Thoracic aorta (tissue), 2 donors: Measurements from ENCODE around the gene RUBCNL. TPM values are rescaled to one million over a fixed set of nuclear protein-coding genes. Genes with fewer than 3 reads are reported as not detected.

ENCODE experiments used
- ATAC-seq: fragments of 150-250 bp; one replicate; pipeline ENCODE4 v1.8.0; 2017; ENCODE audit warnings: low read depth; ENCODE audit not compliant: insufficient number of reproducible peaks, low FRiP score
- DNase-seq: peaks from one replicate; pipeline ENCODE4 v3.0.0-alpha.2; 2020; ENCODE audit warnings: low spot score
- H3K27ac ChIP-seq, 2 donors: fragments of 200-600 bp; sonication (generic); 1 replicate in 1 of 2; 2 replicates in 1 of 2; pipeline ENCODE4 v1.5.1; 2016; ENCODE audit warnings: mild to moderate bottlenecking in 2 of 2, moderate library complexity in 2 of 2
- H3K27me3 ChIP-seq: fragments of 200-600 bp; sonication (generic); replicated peaks from 2 replicates; pipeline ENCODE4 v1.6.0; 2016; ENCODE audit warnings: mild to moderate bottlenecking; ENCODE audit not compliant: insufficient read depth
- H3K36me3 ChIP-seq: fragments of 200-600 bp; sonication (generic); one replicate; pipeline ENCODE4 v1.5.1; 2016
- H3K4me1 ChIP-seq, 2 donors: fragments of 200-600 bp; sonication (generic); 1 replicate in 1 of 2; 2 replicates in 1 of 2; pipeline versions ENCODE4 v1.5.1 to v1.6.0; 2016; ENCODE audit warnings: low read depth in 2 of 2, mild to moderate bottlenecking in 1 of 2; ENCODE audit not compliant: control insufficient read depth in 1 of 2
- H3K4me3 ChIP-seq: fragments of 200-600 bp; sonication (generic); 2 replicates; pipeline ENCODE4 v1.5.1; 2016; ENCODE audit warnings: mild to moderate bottlenecking
- H3K9me3 ChIP-seq: fragments of 200-600 bp; sonication (generic); 2 replicates; pipeline ENCODE4 v1.5.1; 2016
- total RNA-seq, 2 donors: library from RNA; depleted of rRNA; stranded (reverse); fragments of >200 nt; gene quantifications; one replicate each; pipeline versions ENCODE4 v1.1.0 to v1.2.3, GENCODE V29; 2016
- TF ChIP-seq, protein P1 (sequence below): fragments of 200-600 bp; sonication (generic); IDR thresholded peaks from one replicate; pipeline ENCODE4 v1.5.1; 2019; ENCODE audit warnings: antibody characterized with exemption

Gene RUBCNL
- total RNA-seq, 2 donors from 2014 or later, result 7.3 to 14.0 TPM

DNA sequence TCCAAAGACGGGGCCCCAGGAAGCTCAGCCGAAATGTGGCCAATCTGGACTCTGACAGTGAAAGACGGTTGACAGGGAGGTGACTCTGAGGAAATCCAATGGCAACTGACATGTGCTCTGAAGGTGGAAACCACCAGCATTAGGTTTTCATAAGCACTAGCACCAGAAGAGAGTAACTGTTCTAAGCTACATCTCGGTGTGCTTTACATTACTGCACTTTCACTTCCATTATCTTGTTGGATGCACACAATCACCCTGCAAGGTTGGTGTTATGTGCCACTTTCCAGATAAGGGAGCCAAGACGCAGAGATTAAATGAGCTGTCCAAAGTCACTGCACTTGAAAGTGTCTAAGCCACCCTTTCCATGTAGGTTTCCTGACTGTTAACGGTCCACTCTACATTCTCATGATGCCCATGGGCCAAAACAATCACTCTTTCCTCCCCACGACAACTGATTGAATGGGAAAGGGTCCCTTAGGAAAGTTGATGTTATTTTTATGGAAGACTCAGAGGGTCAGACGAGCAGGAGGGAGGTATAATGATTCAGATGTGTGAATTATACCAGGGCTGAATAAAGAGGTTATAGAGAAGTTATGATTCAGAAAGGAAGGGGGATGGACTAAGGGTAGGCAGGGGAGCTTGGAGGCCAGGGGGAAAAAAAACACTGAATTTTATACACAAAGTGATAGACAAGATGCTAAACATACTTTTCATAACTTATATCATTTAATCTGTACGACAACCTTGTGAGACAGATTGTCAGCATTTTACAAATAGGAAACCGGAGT is 52.8 kb downstream of the RUBCNL start:
- no peak for DNase-seq
- TF ChIP-seq, protein P1, sequence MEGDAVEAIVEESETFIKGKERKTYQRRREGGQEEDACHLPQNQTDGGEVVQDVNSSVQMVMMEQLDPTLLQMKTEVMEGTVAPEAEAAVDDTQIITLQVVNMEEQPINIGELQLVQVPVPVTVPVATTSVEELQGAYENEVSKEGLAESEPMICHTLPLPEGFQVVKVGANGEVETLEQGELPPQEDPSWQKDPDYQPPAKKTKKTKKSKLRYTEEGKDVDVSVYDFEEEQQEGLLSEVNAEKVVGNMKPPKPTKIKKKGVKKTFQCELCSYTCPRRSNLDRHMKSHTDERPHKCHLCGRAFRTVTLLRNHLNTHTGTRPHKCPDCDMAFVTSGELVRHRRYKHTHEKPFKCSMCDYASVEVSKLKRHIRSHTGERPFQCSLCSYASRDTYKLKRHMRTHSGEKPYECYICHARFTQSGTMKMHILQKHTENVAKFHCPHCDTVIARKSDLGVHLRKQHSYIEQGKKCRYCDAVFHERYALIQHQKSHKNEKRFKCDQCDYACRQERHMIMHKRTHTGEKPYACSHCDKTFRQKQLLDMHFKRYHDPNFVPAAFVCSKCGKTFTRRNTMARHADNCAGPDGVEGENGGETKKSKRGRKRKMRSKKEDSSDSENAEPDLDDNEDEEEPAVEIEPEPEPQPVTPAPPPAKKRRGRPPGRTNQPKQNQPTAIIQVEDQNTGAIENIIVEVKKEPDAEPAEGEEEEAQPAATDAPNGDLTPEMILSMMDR, result no peak
- H3K27ac ChIP-seq, result no peak overlapping the region
- no peaks in the 10 kb centered on the region for H3K9me3 ChIP-seq
- no peak overlapping the region for H3K4me3 ChIP-seq
- H3K4me1 ChIP-seq, result peaks cover 0 to 3% of the 10 kb centered on the region in 2 donors
- H3K27me3 ChIP-seq, result no peaks in the 10 kb centered on the region
- ATAC-seq, result no peak
- no peaks in the 10 kb centered on the region for H3K36me3 ChIP-seq

DNA sequence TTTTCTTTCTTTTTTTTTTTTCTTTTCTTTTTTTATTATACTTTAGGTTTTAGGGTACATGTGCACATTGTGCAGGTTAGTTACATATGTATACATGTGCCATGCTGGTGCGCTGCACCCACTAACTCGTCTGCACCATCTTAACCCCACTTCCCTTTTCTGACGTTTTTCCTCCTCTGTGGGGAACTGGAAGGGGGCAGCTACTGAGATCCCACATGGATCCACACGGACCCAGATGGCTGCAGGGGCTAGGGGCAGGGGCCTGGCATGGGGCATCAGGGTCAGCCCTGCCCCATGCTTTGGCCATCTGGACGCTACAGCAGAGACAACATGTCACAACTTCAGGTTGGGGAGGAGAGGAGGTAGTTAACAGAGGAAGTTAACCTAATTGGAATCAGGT is 54.3 kb downstream of the RUBCNL start:
- Histone ChIP-seq H3K4me1 (no peaks in the 10 kb centered on the region), H3K27me3 (no peaks in the 10 kb centered on the region), H3K4me3 (no peak overlapping the region), H3K27ac (no peak overlapping the region), H3K36me3 (no peaks in the 10 kb centered on the region), H3K9me3 (no peaks in the 10 kb centered on the region)
- DNase-seq (no peak), ATAC-seq (no peak)
- TF ChIP-seq, protein P1, result no peak

DNA sequence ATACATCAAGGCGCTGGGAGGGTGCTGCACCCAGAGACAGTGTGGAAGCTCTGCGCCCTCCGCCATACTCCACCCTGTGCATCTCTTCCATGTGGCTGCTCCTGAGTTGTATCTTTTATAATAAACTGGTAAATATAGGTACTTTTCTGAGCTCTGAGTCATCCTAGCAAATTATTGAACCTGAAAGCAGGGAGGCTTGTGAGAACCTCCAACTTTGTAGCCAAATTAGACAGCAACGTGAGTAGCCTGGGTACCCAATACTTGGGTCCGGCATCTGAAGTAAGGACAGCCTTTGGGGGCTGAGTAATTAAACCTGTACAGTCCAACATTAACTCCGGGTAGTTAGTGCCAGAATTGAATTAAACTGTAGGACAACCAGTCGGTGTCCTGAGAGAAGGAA is 57.4 kb downstream of the RUBCNL start:
- TF ChIP-seq, protein P1, result no peak
- no peak for DNase-seq

DNA sequence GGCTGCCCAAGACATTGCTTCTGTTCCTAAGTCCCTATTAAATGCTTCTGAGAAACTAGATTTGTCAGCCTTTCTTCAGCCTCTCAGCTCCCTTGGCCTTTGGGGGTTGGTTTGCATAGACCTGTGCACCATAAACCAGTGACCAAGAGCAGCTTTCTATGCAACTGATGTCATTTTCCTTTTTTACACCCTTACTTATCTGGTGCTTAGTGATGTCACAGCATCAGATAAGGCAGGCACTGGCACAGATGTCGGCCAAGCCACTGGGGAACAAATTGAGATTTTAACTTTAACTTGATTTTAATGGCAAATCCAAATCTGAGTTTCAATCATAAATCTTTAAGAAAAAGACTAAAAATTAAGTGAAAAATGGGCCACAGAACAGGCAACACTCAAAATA is 59.8 kb downstream of the RUBCNL start:
- no peak for DNase-seq
- Histone ChIP-seq H3K4me1 (no peaks in the 10 kb centered on the region), H3K4me3 (no peak overlapping the region), H3K27ac (no peak overlapping the region), H3K27me3 (no peaks in the 10 kb centered on the region), H3K9me3 (no peaks in the 10 kb centered on the region), H3K36me3 (no peaks in the 10 kb centered on the region)
- ATAC-seq, result no peak
- TF ChIP-seq, protein P1, result no peak

More for the DNA sequence above, 57.4 kb downstream of the RUBCNL start:
- no peak for ATAC-seq
- Histone ChIP-seq H3K9me3 (no peaks in the 10 kb centered on the region), H3K4me1 (no peaks in the 10 kb centered on the region), H3K4me3 (no peak overlapping the region), H3K27me3 (no peaks in the 10 kb centered on the region), H3K27ac (no peak overlapping the region), H3K36me3 (no peaks in the 10 kb centered on the region)

DNA sequence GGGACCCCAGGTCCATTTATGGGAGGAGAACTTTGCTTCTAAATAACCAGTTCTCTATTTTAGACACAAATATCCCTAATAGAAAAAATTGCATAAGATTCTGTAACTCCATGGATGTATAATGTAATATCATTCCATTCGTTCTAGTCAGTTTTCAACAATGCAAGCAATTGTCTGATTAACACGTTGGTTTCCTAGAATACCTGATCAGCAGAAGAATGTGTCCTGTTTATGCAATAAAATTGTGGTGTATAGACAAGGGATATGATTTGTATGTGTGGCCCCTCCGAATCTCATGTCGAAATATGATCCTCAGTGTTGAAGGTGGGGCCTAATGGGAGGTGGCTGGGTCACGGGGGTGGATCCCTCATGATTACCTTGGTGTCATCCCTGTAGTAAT is 62.1 kb downstream of the RUBCNL start:
- H3K36me3 ChIP-seq, result no peaks in the 10 kb centered on the region
- H3K27ac ChIP-seq, result no peak overlapping the region
- no peaks in the 10 kb centered on the region for H3K27me3 ChIP-seq
- H3K4me1 ChIP-seq, result no peaks in the 10 kb centered on the region
- ATAC-seq (no peak), DNase-seq (no peak)
- H3K9me3 ChIP-seq, result no peaks in the 10 kb centered on the region
- H3K4me3 ChIP-seq, result no peak overlapping the region
- TF ChIP-seq, protein P1, result no peak
